HUES64 (cell line): ENCODE data around the gene ASH1L.
A peak's percentile ranks its signal among the peaks of the same experiment; 100 is the strongest.
"Not testable (repeated sequence)": the region's sequence is repeated elsewhere in the genome, so short reads cannot be mapped to it uniquely, and the experiment has no call there.

Experiments
- H3K27ac ChIP-seq: 2 replicates; pipeline ENCODE4 v1.7.0; 2013; ENCODE audit warnings: low read depth, low read length, inconsistent platforms
- H3K27me3 ChIP-seq: 2 replicates; pipeline ENCODE4 v1.6.1; 2013; ENCODE audit warnings: mild to moderate bottlenecking, low read length; ENCODE audit not compliant: insufficient read depth
- H3K36me3 ChIP-seq: 2 replicates; pipeline ENCODE4 v1.6.1; 2013; ENCODE audit warnings: mild to moderate bottlenecking, low read length; ENCODE audit not compliant: insufficient read depth
- H3K4me1 ChIP-seq: 2 replicates; pipeline ENCODE4 v1.6.1; 2013; ENCODE audit warnings: mild to moderate bottlenecking, low read length, moderate library complexity; ENCODE audit not compliant: insufficient read depth
- H3K4me3 ChIP-seq: 2 replicates; pipeline ENCODE4 v1.5.1; 2013; ENCODE audit warnings: mild to moderate bottlenecking, low read length, moderate library complexity
- H3K9ac ChIP-seq: 2 replicates; pipeline ENCODE4 v1.6.1; 2013; ENCODE audit warnings: mild to moderate bottlenecking, low read depth, low read length
- H3K9me3 ChIP-seq: 2 replicates; pipeline ENCODE4 v1.6.1; 2013; ENCODE audit warnings: low read depth, low read length; ENCODE audit not compliant: insufficient read depth
- WGBS: fragments of 150-250, 120-280 bp; methylation state at CpG from one replicate; pipeline ENCODE4 v1.1.7; 2013; ENCODE audit warnings: missing lambda C conversion rate; 5-methylcytosine and 5-hydroxymethylcytosine counted together

ASH1L gene

DNA sequence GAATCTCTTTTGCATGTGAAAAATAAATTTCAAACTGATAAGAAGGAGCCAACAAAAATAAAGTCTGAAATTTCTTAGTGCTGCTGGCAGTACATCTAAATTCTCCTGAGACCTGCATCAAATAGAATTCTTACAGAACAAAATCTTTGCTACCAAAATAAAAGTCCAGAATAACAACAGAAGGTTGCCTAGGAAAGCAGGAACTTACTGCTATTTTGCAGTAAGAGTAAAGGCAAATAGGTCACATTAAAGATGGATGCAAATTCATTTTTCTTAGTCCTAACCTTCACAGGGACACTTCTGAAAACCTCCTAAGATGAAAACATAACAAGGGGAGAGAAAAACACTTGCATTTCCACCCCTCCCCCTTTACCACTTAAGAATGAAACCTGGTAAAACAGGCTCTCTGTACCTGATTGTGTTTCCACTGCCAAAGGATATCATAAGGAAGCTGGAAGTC lies 182.9 kb downstream of the ASH1L start:
- peaks cover 10% of the 10 kb centered on the region for H3K4me1 ChIP-seq
- no peak overlapping the region for H3K4me3 ChIP-seq
- H3K27me3 ChIP-seq, result no peaks in the 10 kb centered on the region
- no peak overlapping the region for H3K27ac ChIP-seq
- 0 out of 2 replicates have a peak overlapping the region, but pooled peaks have one; percentile 1 for H3K9ac ChIP-seq
- H3K9me3 ChIP-seq, result no peaks in the 10 kb centered on the region
- H3K36me3 ChIP-seq, result peaks cover 53% of the 10 kb centered on the region

- Histone ChIP-seq H3K4me1 (peaks cover 10% of the 10 kb centered on the region), H3K9me3 (no peaks in the 10 kb centered on the region), H3K36me3 (peaks cover 53% of the 10 kb centered on the region), H3K27me3 (no peaks in the 10 kb centered on the region), H3K27ac (no peak overlapping the region), H3K4me3 (no peak overlapping the region), H3K9ac (no peak overlapping the region)
- WGBS, result 100% methylated on average over 1 of the region's 3 CpGs
These were observed 183.4 kb downstream of the ASH1L start for GRCh38 chr1:155379180-155379579.

DNA sequence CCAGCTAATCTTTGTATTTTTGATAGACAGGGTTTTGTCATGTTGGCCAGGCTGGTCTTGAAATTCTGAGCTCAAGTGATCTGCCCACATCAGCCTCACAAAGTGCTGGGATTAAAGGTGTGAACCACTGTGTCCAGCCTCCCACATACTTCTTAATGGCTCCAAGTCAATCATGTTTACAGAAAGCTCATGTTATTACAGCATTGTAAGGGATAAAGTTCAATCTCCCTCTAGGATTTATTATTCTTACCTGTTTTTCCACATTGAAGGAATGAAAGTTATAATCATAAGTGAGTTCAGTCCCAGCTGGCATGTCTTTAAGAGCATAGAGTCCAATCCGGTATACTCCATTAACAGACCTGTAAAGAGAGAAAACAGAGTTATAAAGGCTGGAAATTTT lies 202.6 kb downstream of the ASH1L start:
- Histone ChIP-seq H3K4me3 (no peak overlapping the region), H3K9me3 (no peaks in the 10 kb centered on the region), H3K9ac (no peak overlapping the region), H3K27me3 (no peaks in the 10 kb centered on the region), H3K4me1 (no peaks in the 10 kb centered on the region), H3K36me3 (peaks cover 42% of the 10 kb centered on the region), H3K27ac (no peak overlapping the region)
- 92% methylated on average over 1 of the region's 1 CpG for WGBS

DNA sequence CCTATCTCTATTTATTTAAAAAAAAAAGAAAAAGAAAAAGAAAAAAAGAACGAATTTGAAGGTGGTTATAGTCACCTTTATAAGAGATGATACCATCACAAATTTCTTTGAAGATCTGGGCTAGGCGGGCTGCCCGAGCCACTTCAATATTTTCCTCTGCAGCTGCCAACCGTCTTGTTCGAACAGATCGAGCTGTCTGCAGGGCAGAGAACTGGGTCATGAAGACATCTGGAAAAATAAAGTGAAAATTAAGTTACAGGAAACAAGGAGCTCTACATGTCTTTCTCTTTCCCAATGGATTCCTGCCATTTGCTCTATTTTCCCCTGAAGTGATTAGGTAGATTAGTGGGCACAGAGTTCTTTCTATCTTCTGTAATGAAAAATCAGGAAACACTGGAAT lies 210.0 kb downstream of the ASH1L start:
- no peaks in the 10 kb centered on the region for H3K4me1 ChIP-seq
- no peaks in the 10 kb centered on the region for H3K9me3 ChIP-seq
- H3K4me3 ChIP-seq, result no peak overlapping the region
- H3K27ac ChIP-seq, result no peak overlapping the region
- no peak overlapping the region for H3K9ac ChIP-seq
- WGBS, result 98% methylated on average over 6 of the region's 6 CpGs
- H3K27me3 ChIP-seq, result no peaks in the 10 kb centered on the region
- peaks cover 79% of the 10 kb centered on the region for H3K36me3 ChIP-seq

- H3K36me3 ChIP-seq, result peaks cover 85% of the 10 kb centered on the region
- no peak overlapping the region for H3K27ac ChIP-seq
- H3K4me3 ChIP-seq, result no peak overlapping the region
- no peaks in the 10 kb centered on the region for H3K4me1 ChIP-seq
- H3K9me3 ChIP-seq, result no peaks in the 10 kb centered on the region
- WGBS, result 94% methylated on average over 3 of the region's 3 CpGs
- no peaks in the 10 kb centered on the region for H3K27me3 ChIP-seq
- H3K9ac ChIP-seq, result no peak overlapping the region
These were observed 219.8 kb downstream of the ASH1L start for GRCh38 chr1:155342842-155343241.

GRCh38 chr1:155339515-155340097 lies 223.0 kb downstream of the ASH1L start:
- Histone ChIP-seq H3K9ac (no peak overlapping the region), H3K27ac (no peak overlapping the region), H3K36me3 (peaks cover 95% of the 10 kb centered on the region), H3K27me3 (no peaks in the 10 kb centered on the region), H3K4me3 (no peak overlapping the region), H3K9me3 (no peaks in the 10 kb centered on the region), H3K4me1 (no peaks in the 10 kb centered on the region)
- WGBS, result 98% methylated on average over 8 of the region's 8 CpGs

GRCh38 chr1:155334962-155335361 lies 227.6 kb downstream of the ASH1L start:
- WGBS, result 95% methylated on average over 1 of the region's 1 CpG
- Histone ChIP-seq H3K9me3 (no peaks in the 10 kb centered on the region), H3K27ac (no peak overlapping the region), H3K36me3 (peaks cover 73% of the 10 kb centered on the region), H3K4me1 (no peaks in the 10 kb centered on the region), H3K9ac (no peak overlapping the region), H3K27me3 (no peaks in the 10 kb centered on the region), H3K4me3 (no peak overlapping the region)

DNA sequence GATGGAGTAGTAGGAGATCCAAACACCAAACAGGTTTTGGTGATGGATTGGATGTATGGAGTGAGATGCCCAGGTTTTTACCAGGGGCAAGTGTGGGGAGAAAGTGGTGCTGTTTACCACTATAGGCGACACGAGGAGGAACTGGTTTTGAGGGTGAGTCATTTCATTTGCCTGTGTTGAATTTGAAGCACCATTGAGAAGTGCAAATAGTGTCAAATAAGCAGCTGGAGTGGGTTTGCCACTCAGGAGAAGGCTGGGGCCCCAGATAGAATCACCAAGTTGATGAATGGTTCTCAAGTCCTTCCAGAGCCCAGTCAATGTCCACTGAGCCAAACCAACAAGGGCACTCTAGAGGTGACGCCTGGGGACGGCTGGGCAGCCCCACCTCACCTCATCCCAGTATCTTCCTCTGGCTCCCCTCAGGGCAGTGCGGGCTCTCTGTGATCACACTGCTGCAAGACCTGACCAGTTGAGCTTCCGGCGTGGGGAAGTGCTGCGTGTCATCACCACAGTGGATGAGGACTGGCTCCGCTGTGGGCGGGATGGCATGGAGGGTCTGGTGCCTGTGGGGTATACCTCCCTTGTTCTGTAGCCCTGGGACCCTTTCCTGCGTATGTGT lies 232.5 kb downstream of the ASH1L start:
- Histone ChIP-seq H3K4me3 (no peak overlapping the region), H3K4me1 (no peaks in the 10 kb centered on the region), H3K36me3 (peaks cover 61% of the 10 kb centered on the region), H3K9ac (no peak overlapping the region), H3K27ac (no peak overlapping the region), H3K9me3 (no peaks in the 10 kb centered on the region), H3K27me3 (no peaks in the 10 kb centered on the region)
- WGBS, result 95% methylated on average over 11 of the region's 11 CpGs

- H3K4me3 ChIP-seq, H3K9me3 ChIP-seq, H3K4me1 ChIP-seq, H3K27me3 ChIP-seq, H3K27ac ChIP-seq, H3K9ac ChIP-seq: not testable (repeated sequence)
- 98% methylated on average over 7 of the region's 7 CpGs for WGBS
- peaks cover 55% of the 10 kb centered on the region for H3K36me3 ChIP-seq
These were observed 233.7 kb downstream of the ASH1L start for GRCh38 chr1:155328856-155329255.

- no peak overlapping the region for H3K9ac ChIP-seq
- no peak overlapping the region for H3K4me3 ChIP-seq
- no peak overlapping the region for H3K27ac ChIP-seq
- no peaks in the 10 kb centered on the region for H3K4me1 ChIP-seq
- 96% methylated on average over 4 of the region's 4 CpGs for WGBS
- H3K27me3 ChIP-seq, result no peaks in the 10 kb centered on the region
- peaks cover 52% of the 10 kb centered on the region for H3K36me3 ChIP-seq
- H3K9me3 ChIP-seq, result no peaks in the 10 kb centered on the region
These were observed 234.6 kb downstream of the ASH1L start for GRCh38 chr1:155327981-155328380.

GRCh38 chr1:155326631-155327037 lies 236.0 kb downstream of the ASH1L start:
- Histone ChIP-seq H3K9ac (no peak overlapping the region), H3K36me3 (peaks cover 52% of the 10 kb centered on the region), H3K27ac (no peak overlapping the region), H3K27me3 (peaks cover 5% of the 10 kb centered on the region; the same call in 1 of the 2 replicates), H3K4me1 (peaks cover 9% of the 10 kb centered on the region; the same call in 1 of the 2 replicates), H3K9me3 (no peaks in the 10 kb centered on the region), H3K4me3 (no peak overlapping the region)
- 95% methylated on average over 7 of the region's 7 CpGs for WGBS
